Measurements from ENCODE around the gene PLVAP. TPM values are rescaled to one million over a fixed set of nuclear protein-coding genes. Genes with fewer than 3 reads are reported as not detected.

PLVAP gene
- total and polyA plus RNA-seq, 9 of the 15 experiments (the other 6 are each of a cell fraction or from before 2014, with no cell fraction given) = 0.09 to 0.84 (median 0.51) TPM; not detected in 4

GRCh38 chr19:17393002-17393401, 15.9 kb upstream of the PLVAP start:
- in situ Hi-C loops (cut with MboI) = no loop called here
- peaks cover 9% of the 10 kb centered on the region for H3K9me3 ChIP-seq (replicated peaks; ENCODE audit: control insufficient read depth, insufficient read depth, low read depth, low read length)
- ChIA-PET CTCF (ENCODE audit: low intra/inter-chr PET ratio) (interaction anchor here (0.6 kb wide), 1 partner anchor 47 kb away, joined by 3 read pairs; no protein-coding TSS in a partner anchor), POLR2A (interaction anchor here (1.0 to 1.3 kb wide), 2 partner anchors 12 to 129 kb away, joined by 3 to 7 read pairs; partner anchors contain the start of genes BST2 and USHBP1)
- intact Hi-C loops (cut with micrococcal nuclease) = no loop called here
- DNase-seq (ENCODE audit: extremely low read depth in 1 of 4, low spot score in 3 of 4) (peak in 2 of 4 experiments; percentile 8 to 53), ATAC-seq (no peak), FAIRE-seq (no peak)
- H3K36me3 ChIP-seq (ENCODE audit: control insufficient read depth, insufficient read depth, low read length) = peaks cover 10% of the 10 kb centered on the region; the same call in 1 of the 3 replicates
- 12% methylated on average over 2 of the region's 2 CpGs for WGBS (ENCODE audit: insufficient coverage, low coverage, missing lambda C conversion rate)
- no peaks in the 10 kb centered on the region for H3K79me2 ChIP-seq (ENCODE audit: control insufficient read depth, insufficient read depth, low read length)
- TF ChIP-seq ZNF764 (CRISPR knock-in tag; IDR thresholded peaks at IDR 0.05; ENCODE audit: low read depth) = no peak
- TF ChIP-seq ZNF384 (IDR thresholded peaks at IDR 0.05; ENCODE audit: low read depth, low read length) = peak; percentile 68
- TF ChIP-seq ZNF274 (IDR thresholded peaks at IDR 0.05; ENCODE audit: borderline replicate concordance, low read depth, low read length) = no peak
- TF ChIP-seq ZKSCAN8 (CRISPR knock-in tag; IDR thresholded peaks at IDR 0.05) = peak; percentile 99
- no peak for TF ChIP-seq NFE2L1 (tag; IDR thresholded peaks at IDR 0.05; ENCODE audit: borderline replicate concordance, low read depth)
- BruUV-seq (replicated peaks) = no TSS peak
- H3K9ac ChIP-seq (ENCODE audit: insufficient read depth in 1 of 2, low read depth in 2 of 2, low read length in 2 of 2) = no peak overlapping the region
- no peak overlapping the region for H2AFZ ChIP-seq (ENCODE audit: low read depth, low read length)
- no peak overlapping the region for H3K4me3 ChIP-seq
- H3K4me2 ChIP-seq (ENCODE audit: insufficient read depth, low read length) = no peak overlapping the region
- H3K27ac ChIP-seq (ENCODE audit: extremely low read depth, low read depth, low read length) = no peak overlapping the region
- no peaks in the 10 kb centered on the region for H3K27me3 ChIP-seq (ENCODE audit: control insufficient read depth in 2 of 2, insufficient read depth in 2 of 2, low read length in 2 of 2)
- H3K4me1 ChIP-seq (replicated peaks in 1 of 2; ENCODE audit: control insufficient read depth in 2 of 2, insufficient read depth in 2 of 2, low read length in 2 of 2) = peaks cover 22 to 37% of the 10 kb centered on the region in 2 experiments
- no peaks in the 10 kb centered on the region for H4K20me1 ChIP-seq (replicated peaks; ENCODE audit: control insufficient read depth, insufficient read depth, low read length)
- H3K9me1 ChIP-seq (ENCODE audit: control insufficient read depth, insufficient read depth, low read length) = no peaks in the 10 kb centered on the region

Measured in K562 (cell line).